Panc1 (cell line): ENCODE measurements around the gene ZNF335. TPM values are rescaled to one million over a fixed set of nuclear protein-coding genes. Genes with fewer than 3 reads are reported as not detected.

ENCODE experiments used
- ATAC-seq: fragments of 200-7000 bp; cut with Tn5 transposase; 2 replicates; pipeline ENCODE4 v1.9.1; 2020; ENCODE audit warnings: mild to moderate bottlenecking, moderate library complexity
- BruUV-seq: library from RNA; stranded (reverse); fragments of 400-500 nt; replicated peaks from 2 replicates; lab custom pipeline; 2021; lab: Mats Ljungman, UMichigan
- CTCF ChIA-PET: fragments of 300-600 bp; sonication (Branson Sonifier 250); formaldehyde crosslinking; loops from one replicate; lab custom pipeline; 2022; ENCODE audit warnings: antibody characterized with exemption; lab: Charles Lee
- POLR2A ChIA-PET: fragments of 300-600 bp; sonication (Branson Sonifier 250); formaldehyde crosslinking; loops from one replicate; lab custom pipeline; 2022; ENCODE audit warnings: antibody characterized with exemption; lab: Charles Lee
- DNase-seq: peaks from one replicate; pipeline ENCODE4 v3.0.0-alpha.2; 2010; ENCODE audit warnings: low read depth, low spot score
- H3K27ac ChIP-seq: 2 replicates; pipeline ENCODE4 v1.5.1; 2011; ENCODE audit warnings: mild to moderate bottlenecking, low read length, inconsistent platforms
- H3K27me3 ChIP-seq: fragments of 200-500 bp; sonication (Bioruptor generic); 2 replicates; pipeline ENCODE4 v1.6.0; 2014; ENCODE audit warnings: low read length, inconsistent platforms; ENCODE audit not compliant: control insufficient read depth, insufficient read depth
- H3K36me3 ChIP-seq: fragments of 200-500 bp; sonication (Bioruptor generic); 2 replicates; pipeline ENCODE4 v1.5.1; 2014; ENCODE audit warnings: inconsistent platforms, mild to moderate bottlenecking, low read length, moderate library complexity; ENCODE audit not compliant: control insufficient read depth, insufficient read depth
- H3K4me1 ChIP-seq: 2 replicates; pipeline ENCODE4 v1.5.1; 2011; ENCODE audit warnings: inconsistent platforms, mild to moderate bottlenecking, low read length, moderate library complexity; ENCODE audit not compliant: control insufficient read depth, insufficient read depth
- H3K4me3 ChIP-seq, 2 experiments: 2 replicates each; pipeline ENCODE4 v1.5.1; 2011 to 2012; ENCODE audit warnings: low read depth in 2 of 2, low read length in 2 of 2, mild to moderate bottlenecking in 2 of 2, inconsistent platforms in 1 of 2, moderate library complexity in 1 of 2
- H3K9me3 ChIP-seq: fragments of 200-500 bp; sonication (Bioruptor generic); 2 replicates; pipeline ENCODE4 v1.5.1; 2014; ENCODE audit warnings: low read depth, mild to moderate bottlenecking, inconsistent platforms, low read length, moderate library complexity; ENCODE audit not compliant: control insufficient read depth, insufficient read depth
- CTCF ChIP-seq: fragments of 450-650 bp; IDR thresholded peaks from 2 replicates; pipeline ENCODE4 v1.5.1; 2017; ENCODE audit warnings: mild to moderate bottlenecking
- POLR2AphosphoS5 ChIP-seq: IDR thresholded peaks from 2 replicates; pipeline ENCODE4 v1.6.1; 2012; ENCODE audit warnings: mild to moderate bottlenecking, low read depth, low read length, moderate library complexity
- REST ChIP-seq, 2 experiments: IDR thresholded peaks; 2 replicates each; pipeline ENCODE4 v1.6.1; 2011 to 2012; ENCODE audit warnings: low read depth in 2 of 2, control low read depth in 1 of 2, low read length in 1 of 2, mild to moderate bottlenecking in 1 of 2, moderate library complexity in 1 of 2; ENCODE audit not compliant: insufficient read depth in 1 of 2
- SIN3A ChIP-seq: IDR thresholded peaks from 2 replicates; pipeline ENCODE4 v1.6.1; 2012; ENCODE audit warnings: low read depth, mild to moderate bottlenecking, low read length, moderate library complexity, borderline replicate concordance; ENCODE audit not compliant: insufficient read depth
- TCF7L2 ChIP-seq: IDR thresholded peaks from 2 replicates; pipeline ENCODE4 v1.6.1; 2011; ENCODE audit warnings: mild to moderate bottlenecking, low read depth, low read length, inconsistent platforms
- in situ Hi-C: cut with HindIII; loops from 2 replicates; pipeline ENCODE4 v1.10.0; 2016; ENCODE audit warnings: low sequenced_read_pairs, low pct_unique_long_range_greater_than_20kb
- intact Hi-C: fragments of 100-400 bp; cut with micrococcal nuclease; formaldehyde crosslinking; loops from one replicate; pipeline ENCODE4 v1.10.0; 2022; ENCODE audit not compliant: unreplicated experiment
- total RNA-seq: library from RNA; stranded (reverse); gene quantifications from one replicate; pipeline ENCODE4 v1.2.1, GENCODE V29; 2021; ENCODE audit not compliant: unreplicated experiment

ZNF335 gene
- total RNA-seq, 1 experiment from 2014 or later = 31.1 TPM

GRCh38 chr20:45963059-45964005 is 8.7 kb downstream of the ZNF335 start:
- peak; percentile 65; the same call in 1 of the 2 replicates for ATAC-seq

GRCh38 chr20:45962031-45962755 is 9.8 kb downstream of the ZNF335 start:
- H3K4me1 ChIP-seq = no peaks in the 10 kb centered on the region
- intact Hi-C loops = no loop called here
- CTCF ChIA-PET = interaction anchor here (0.7 to 2.1 kb wide), 2 partner anchors 8 to 162 kb away, joined by 5 to 7 read pairs; no protein-coding TSS in a partner anchor
- no peaks in the 10 kb centered on the region for H3K9me3 ChIP-seq
- no peak for TF ChIP-seq REST (IDR thresholded peaks at IDR 0.05; ENCODE audit: insufficient read depth in 1 of 2, low read depth in 2 of 2, low read length in 1 of 2)
- no peak for TF ChIP-seq SIN3A
- TF ChIP-seq TCF7L2 = no peak
- POLR2A ChIA-PET = no interaction called here
- BruUV-seq = no TSS peak
- ATAC-seq (no peak), DNase-seq (no peak)
- H3K36me3 ChIP-seq = peaks cover 13% of the 10 kb centered on the region
- no peak overlapping the region for H3K27ac ChIP-seq
- H3K4me3 ChIP-seq = no peak overlapping the region
- no peaks in the 10 kb centered on the region for H3K27me3 ChIP-seq
- in situ Hi-C loops = no loop called here

More at GRCh38 chr20:45963059-45964005, 8.7 kb downstream of the ZNF335 start:
- H3K9me3 ChIP-seq = no peaks in the 10 kb centered on the region
- peaks cover 16% of the 10 kb centered on the region for H3K36me3 ChIP-seq
- ChIA-PET POLR2A (no interaction called here), CTCF (no interaction called here)
- no peak for DNase-seq
- H3K27me3 ChIP-seq = no peaks in the 10 kb centered on the region
- no peak overlapping the region for H3K4me3 ChIP-seq
- H3K27ac ChIP-seq = no peak overlapping the region
- H3K4me1 ChIP-seq = no peaks in the 10 kb centered on the region
- in situ Hi-C loops = no loop called here
- TF ChIP-seq CTCF (peak; percentile 62; the same call in 1 of the 2 replicates), POLR2AphosphoS5 (no peak)
- BruUV-seq = no TSS peak
- intact Hi-C loops = no loop called here
